K562 (cell line): ENCODE measurements around the gene NFS1. TPM values are rescaled to one million over a fixed set of nuclear protein-coding genes. Genes with fewer than 3 reads are reported as not detected.

ENCODE experiments used
- ATAC-seq: fragments of 200-7000 bp; cut with Tn5 transposase; 3 replicates; pipeline ENCODE4 v1.9.1; 2020; ENCODE audit warnings: moderate library complexity
- BruUV-seq: library from RNA; stranded (reverse); fragments of 400-500 nt; replicated peaks from 2 replicates; lab custom pipeline; 2021; lab: Mats Ljungman, UMichigan
- CTCF ChIA-PET: fragments of 300-600 bp; formaldehyde crosslinking; extraction: SDS; loops from one replicate; lab custom pipeline; 2021; ENCODE audit warnings: low intra/inter-chr PET ratio; lab: Yijun Ruan, JAX
- POLR2A ChIA-PET: fragments of 300-600, 350-650 bp; sonication (Branson Sonifier 250); formaldehyde crosslinking; extraction: SDS; loops from one replicate; lab custom pipeline; 2021; ENCODE audit warnings: antibody characterized with exemption, inconsistent platforms; lab: Yijun Ruan, JAX
- DNase-seq, 4 experiments: peaks; one replicate each; pipeline versions ENCODE4 v3.0.0 to v3.0.0-alpha.2; 2011 to 2018; ENCODE audit warnings: low spot score in 3 of 4, mixed read lengths in 3 of 4; ENCODE audit errors: extremely low read depth in 1 of 4
- FAIRE-seq: peaks from 2 replicates; lab custom pipeline; 2011; peaks lifted over from hg19 to GRCh38; lab: Jason Lieb, UNC
- H2AFZ ChIP-seq: 2 replicates; pipeline ENCODE4 v1.6.0; 2011; ENCODE audit warnings: low read depth, low read length, control low read depth, inconsistent platforms
- H3K27ac ChIP-seq: fragments of 200-600 bp; 3 replicates; pipeline ENCODE4 v1.8.0; 2011; ENCODE audit warnings: low read depth, mild to moderate bottlenecking, control low read depth, inconsistent platforms, low read length, moderate library complexity, mixed read lengths; ENCODE audit errors: extremely low read depth
- H3K27me3 ChIP-seq, 2 experiments: fragments of 300-600 bp in 1 of 2; 2 replicates in 1 of 2; 3 replicates in 1 of 2; pipeline versions ENCODE4 v1.6.0 to v1.8.0; 2011; ENCODE audit warnings: inconsistent platforms in 2 of 2, low read length in 2 of 2, mild to moderate bottlenecking in 1 of 2, mixed read lengths in 1 of 2, moderate library complexity in 1 of 2; ENCODE audit not compliant: control insufficient read depth in 2 of 2, insufficient read depth in 2 of 2
- H3K36me3 ChIP-seq: fragments of 300-600 bp; 3 replicates; pipeline ENCODE4 v1.8.0; 2011; ENCODE audit warnings: mild to moderate bottlenecking, low read length, inconsistent platforms; ENCODE audit not compliant: control insufficient read depth, insufficient read depth
- H3K4me1 ChIP-seq, 2 experiments: fragments of 200-600 bp in 1 of 2; replicated peaks in 1 of 2; 2 replicates in 1 of 2; 3 replicates in 1 of 2; pipeline versions ENCODE4 v1.5.1 to v1.8.0; 2011; ENCODE audit warnings: inconsistent platforms in 2 of 2, low read length in 2 of 2, mild to moderate bottlenecking in 1 of 2, mixed read lengths in 1 of 2, moderate library complexity in 1 of 2; ENCODE audit not compliant: control insufficient read depth in 2 of 2, insufficient read depth in 2 of 2
- H3K4me2 ChIP-seq: 2 replicates; pipeline ENCODE4 v1.6.1; 2011; ENCODE audit warnings: low read length, control low read depth, inconsistent platforms, mixed read lengths; ENCODE audit not compliant: insufficient read depth
- H3K4me3 ChIP-seq: fragments of 200-600 bp; sonication (generic), shearing (Covaris generic); 2 replicates; pipeline ENCODE4 v1.5.1; 2016; ENCODE audit warnings: control low read depth, inconsistent platforms
- H3K79me2 ChIP-seq: fragments of 200-600 bp; 3 replicates; pipeline ENCODE4 v1.8.0; 2011; ENCODE audit warnings: low read length, inconsistent platforms; ENCODE audit not compliant: control insufficient read depth, insufficient read depth
- H3K9ac ChIP-seq, 2 experiments: 2 replicates each; pipeline versions ENCODE4 v1.6.0 to v1.6.1; 2011; ENCODE audit warnings: low read depth in 2 of 2, low read length in 2 of 2, control low read depth in 1 of 2, inconsistent platforms in 1 of 2, mild to moderate bottlenecking in 1 of 2, mixed read lengths in 1 of 2; ENCODE audit not compliant: insufficient read depth in 1 of 2
- H3K9me1 ChIP-seq: one replicate; pipeline ENCODE4 v1.6.0; 2011; ENCODE audit warnings: inconsistent platforms, mild to moderate bottlenecking, low read length, moderate library complexity; ENCODE audit not compliant: control insufficient read depth, insufficient read depth
- H3K9me3 ChIP-seq: replicated peaks from 2 replicates; pipeline ENCODE4 v1.5.1; 2011; ENCODE audit warnings: low read depth, low read length, inconsistent platforms; ENCODE audit not compliant: control insufficient read depth, insufficient read depth
- H4K20me1 ChIP-seq: replicated peaks from 2 replicates; pipeline ENCODE4 v1.6.1; 2011; ENCODE audit warnings: low read length, inconsistent platforms, mixed read lengths; ENCODE audit not compliant: control insufficient read depth, insufficient read depth
- ATF3 ChIP-seq, 2 experiments: fragments of 450-650 bp in 1 of 2; sonication (generic) in 1 of 2; formaldehyde crosslinking in 1 of 2; IDR thresholded peaks in 1 of 2; conservative IDR thresholded peaks in 1 of 2; 2 replicates each; pipeline versions ENCODE4 v1.6.1 to v1.8.1; 2016 to 2023; ENCODE audit warnings: mild to moderate bottlenecking in 2 of 2, moderate library complexity in 2 of 2, inconsistent platforms in 1 of 2, missing genetic modification reagents in 1 of 2
- MLX ChIP-seq, 2 experiments: fragments of 450-650 bp in 1 of 2; sonication (generic) in 1 of 2; formaldehyde crosslinking; conservative IDR thresholded peaks; 2 replicates each; pipeline versions ENCODE4 v1.4.0 to v1.8.1; 2020 to 2022; ENCODE audit warnings: mild to moderate bottlenecking in 1 of 2, missing genetic modification reagents in 1 of 2
- MYBL2 ChIP-seq, 2 experiments: fragments of 450-650 bp in 1 of 2; sonication (generic) in 1 of 2; formaldehyde crosslinking in 1 of 2; IDR thresholded peaks; 2 replicates each; pipeline versions ENCODE4 v1.6.1 to v1.8.1; 2017 to 2022; ENCODE audit warnings: borderline replicate concordance in 1 of 2, inconsistent platforms in 1 of 2, low read depth in 1 of 2, mild to moderate bottlenecking in 1 of 2, missing genetic modification reagents in 1 of 2, moderate library complexity in 1 of 2
- MYC ChIP-seq, 2 experiments: fragments of 250-450 bp in 1 of 2; sonication (Bioruptor Pico) in 1 of 2; IDR thresholded peaks; 2 replicates each; pipeline versions ENCODE4 v1.5.1 to v1.6.1; 2012 to 2021; ENCODE audit warnings: low read depth in 2 of 2, borderline replicate concordance in 1 of 2, improper control_type of control experiment in 1 of 2, low read length in 1 of 2, mild to moderate bottlenecking in 1 of 2, moderate library complexity in 1 of 2
- ZNF175 ChIP-seq: fragments of 200-800 bp; sonication (Bioruptor generic); IDR thresholded peaks from 2 replicates; pipeline ENCODE4 v1.6.1; 2016; ENCODE audit warnings: low read depth, mild to moderate bottlenecking, missing genetic modification characterization, missing compliant biosample characterization
- WGBS: fragments of 100-300 bp; shearing (Covaris generic); methylation state at CpG from one replicate; pipeline ENCODE4 v1.1.6; 2016; ENCODE audit warnings: low coverage, mixed read lengths; ENCODE audit not compliant: insufficient coverage; ENCODE audit errors: missing lambda C conversion rate; 5-methylcytosine and 5-hydroxymethylcytosine counted together
- in situ Hi-C: fragments of 300-500 bp; cut with MboI; formaldehyde crosslinking; loops from 4 replicates; pipeline ENCODE4 v1.15.0; 2018; ENCODE audit warnings: inconsistent platforms, mixed read lengths
- intact Hi-C: fragments of 100-400 bp; cut with micrococcal nuclease; formaldehyde crosslinking; loops from 2 replicates; pipeline ENCODE4 v1.14.2; 2022
- polyA plus RNA-seq, 8 experiments: library from polyadenylated mRNA; depleted of rRNA in 4 of 8; stranded (reverse) in 5 of 8; unstranded in 3 of 8; fragments of >200 nt; fragmentation: Nextera tagmentation in 2 of 8; fragmentation: Illumina TruSeq in 1 of 8; extraction: Ambion mirVana in 2 of 8; extraction: Trizol in 1 of 8; gene quantifications; 2 replicates each; pipeline versions ENCODE4 v1.2.1 to v1.2.3, GENCODE V29; 2011 to 2014; ENCODE audit warnings: inconsistent platforms in 1 of 8, missing spikeins in 1 of 8
- total RNA-seq, 7 experiments: library from RNA; depleted of rRNA in 6 of 7; stranded (reverse); fragments of >200 nt in 6 of 7; fragmentation: Illumina TruSeq in 2 of 7; extraction: Trizol in 2 of 7; gene quantifications; 2 replicates each; pipeline versions ENCODE4 v1.2.1 to v1.2.3, GENCODE V29; 2011 to 2021; ENCODE audit warnings: low replicate concordance in 1 of 7

Gene NFS1
- total and polyA plus RNA-seq, 9 of the 15 experiments (the other 6 are each of a cell fraction or from before 2014, with no cell fraction given), result 11.5 to 84.8 (median 47.1) TPM

DNA sequence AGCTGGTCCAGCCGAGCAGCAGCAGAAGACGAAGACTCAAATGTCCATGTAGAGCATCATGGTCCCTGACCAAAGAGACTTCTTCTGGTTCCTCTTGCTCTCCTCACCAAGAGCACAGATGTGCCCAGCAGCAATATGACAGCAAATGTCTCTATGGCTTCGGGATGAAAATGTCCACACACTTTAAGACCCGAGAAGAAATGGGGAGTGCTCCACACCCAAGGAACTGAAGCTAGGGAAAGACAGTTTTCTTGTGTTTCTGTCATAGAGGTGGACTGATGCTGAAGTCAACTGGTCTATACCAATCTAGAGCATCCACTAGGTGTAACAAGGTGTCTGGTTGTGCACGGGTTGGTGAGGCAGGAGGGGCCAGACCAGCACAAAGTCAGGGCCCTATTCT lies 29.9 kb downstream of the NFS1 start:
- no peak for TF ChIP-seq MYBL2 (IDR thresholded peaks at IDR 0.05; ENCODE audit: low read depth)
- TF ChIP-seq MYBL2 (CRISPR knock-in tag; IDR thresholded peaks at IDR 0.05; ENCODE audit: borderline replicate concordance), result no peak
- TF ChIP-seq ATF3 (IDR thresholded peaks at IDR 0.05), result no peak
- no peak for TF ChIP-seq ATF3 (CRISPR knock-in tag; conservative IDR thresholded peaks at IDR 0.05)
- no peak for TF ChIP-seq MYC (IDR thresholded peaks at IDR 0.05; ENCODE audit: low read depth, low read length)
- TF ChIP-seq MYC (CRISPR knock-in tag; IDR thresholded peaks at IDR 0.05; ENCODE audit: borderline replicate concordance, low read depth), result no peak
- no peak for TF ChIP-seq ZNF175 (CRISPR knock-in tag)
- no peak for TF ChIP-seq MLX (CRISPR knock-in tag; conservative IDR thresholded peaks at IDR 0.05)
- Histone ChIP-seq H2AFZ (no peak overlapping the region), H3K4me2 (no peak overlapping the region), H3K9me1 (no peaks in the 10 kb centered on the region), H3K4me1 (peaks cover 0 to 11% of the 10 kb centered on the region in 2 experiments; a peak in 2 of 5 replicates), H3K79me2 (peaks cover 9% of the 10 kb centered on the region), H4K20me1 (no peaks in the 10 kb centered on the region), H3K9me3 (no peaks in the 10 kb centered on the region), H3K4me3 (no peak overlapping the region), H3K27ac (no peak overlapping the region), H3K27me3 (no peaks in the 10 kb centered on the region), H3K9ac (no peak overlapping the region), H3K36me3 (peaks cover 54% of the 10 kb centered on the region)
- no TSS peak for BruUV-seq
- ATAC-seq (no peak), DNase-seq (no peak), FAIRE-seq (no peak)
- POLR2A ChIA-PET, result interaction anchor here (0.6 to 1.0 kb wide), 3 partner anchors 17 to 107 kb away, joined by 3 to 4 read pairs (median 3); no protein-coding TSS in a partner anchor
- intact Hi-C loops, result no loop called here
- CTCF ChIA-PET, result no interaction called here
- WGBS, result 76% methylated on average over 5 of the region's 5 CpGs
- in situ Hi-C loops, result no loop called here
